Glutamatergic neuron (in vitro differentiated cells): ENCODE measurements around the gene THBD. TPM values are rescaled to one million over a fixed set of nuclear protein-coding genes. Genes with fewer than 3 reads are reported as not detected.

ENCODE experiments used
- DNase-seq: peaks from one replicate; pipeline ENCODE4 v3.0.0; 2022
- H3K27ac Mint-ChIP-seq: one replicate; pipeline ENCODE4 v1.8.0; 2020; ENCODE audit warnings: mild to moderate bottlenecking, mixed read lengths, inconsistent platforms; ENCODE audit not compliant: unreplicated experiment
- H3K27me3 Mint-ChIP-seq: one replicate; pipeline ENCODE4 v1.8.0; 2020; ENCODE audit warnings: mild to moderate bottlenecking, moderate library complexity, mixed read lengths, inconsistent platforms; ENCODE audit not compliant: unreplicated experiment
- H3K36me3 Mint-ChIP-seq: one replicate; pipeline ENCODE4 v1.8.0; 2020; ENCODE audit warnings: mild to moderate bottlenecking, mixed read lengths, inconsistent platforms; ENCODE audit not compliant: unreplicated experiment
- H3K4me1 Mint-ChIP-seq: one replicate; pipeline ENCODE4 v1.8.0; 2020; ENCODE audit warnings: mild to moderate bottlenecking, low read depth, mixed read lengths, inconsistent platforms; ENCODE audit not compliant: unreplicated experiment
- H3K4me3 Mint-ChIP-seq: one replicate; pipeline ENCODE4 v1.8.0; 2020; ENCODE audit warnings: mild to moderate bottlenecking, mixed read lengths, inconsistent platforms; ENCODE audit not compliant: unreplicated experiment
- H3K9me3 Mint-ChIP-seq: one replicate; pipeline ENCODE4 v1.8.0; 2020; ENCODE audit warnings: mild to moderate bottlenecking, moderate library complexity, mixed read lengths, inconsistent platforms; ENCODE audit not compliant: unreplicated experiment
- total RNA-seq: library from RNA; stranded (reverse); fragmentation: NEBNext Ultra II Directional; extraction: Animal tissue kit (Norgen Biotek cat#: 25700); gene quantifications from one replicate; pipeline ENCODE4 v1.2.1, GENCODE V29; 2021; ENCODE audit not compliant: unreplicated experiment
- TF ChIP-seq, protein P1 (sequence below): fragments of 200-600 bp; sonication (generic); IDR thresholded peaks from one replicate; pipeline ENCODE4 v1.5.0; 2021; ENCODE audit not compliant: partially characterized antibody, unreplicated experiment

The THBD gene
- total RNA-seq, 1 donor from 2014 or later: not detected

DNA sequence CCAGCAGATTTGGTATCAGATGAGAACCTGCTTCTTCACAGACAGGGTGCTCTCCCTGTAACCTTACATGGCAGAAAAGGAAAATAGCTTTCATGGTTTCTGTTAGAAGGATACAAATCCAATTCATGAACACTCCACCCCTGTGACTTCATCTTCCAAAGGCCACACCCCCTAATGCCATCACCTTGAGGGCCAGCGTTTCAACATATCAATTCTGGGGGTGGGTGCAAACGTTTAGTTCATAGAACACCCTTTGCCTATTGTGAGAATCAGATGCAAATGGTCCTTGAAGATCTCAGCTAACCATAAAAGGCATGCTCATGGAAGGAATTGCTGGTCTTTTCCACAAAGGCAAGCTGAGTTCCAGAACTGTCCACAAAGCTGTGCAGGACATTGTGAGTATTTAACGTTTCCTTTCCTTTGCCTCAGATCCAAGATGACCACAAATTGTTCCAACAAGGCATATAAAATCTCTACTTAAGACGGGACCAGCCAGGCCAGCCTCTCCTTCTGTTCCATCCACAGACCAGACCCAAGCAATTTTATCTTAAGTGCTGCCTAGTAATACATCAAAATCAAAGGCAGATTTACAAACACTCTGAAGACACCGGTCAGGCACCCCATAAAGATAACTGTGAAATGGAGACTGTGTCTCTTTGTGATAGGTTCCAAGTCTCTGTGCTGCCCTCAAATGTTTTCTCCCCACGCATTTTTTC lies 49.1 kb downstream of the THBD start:
- TF ChIP-seq, protein P1, sequence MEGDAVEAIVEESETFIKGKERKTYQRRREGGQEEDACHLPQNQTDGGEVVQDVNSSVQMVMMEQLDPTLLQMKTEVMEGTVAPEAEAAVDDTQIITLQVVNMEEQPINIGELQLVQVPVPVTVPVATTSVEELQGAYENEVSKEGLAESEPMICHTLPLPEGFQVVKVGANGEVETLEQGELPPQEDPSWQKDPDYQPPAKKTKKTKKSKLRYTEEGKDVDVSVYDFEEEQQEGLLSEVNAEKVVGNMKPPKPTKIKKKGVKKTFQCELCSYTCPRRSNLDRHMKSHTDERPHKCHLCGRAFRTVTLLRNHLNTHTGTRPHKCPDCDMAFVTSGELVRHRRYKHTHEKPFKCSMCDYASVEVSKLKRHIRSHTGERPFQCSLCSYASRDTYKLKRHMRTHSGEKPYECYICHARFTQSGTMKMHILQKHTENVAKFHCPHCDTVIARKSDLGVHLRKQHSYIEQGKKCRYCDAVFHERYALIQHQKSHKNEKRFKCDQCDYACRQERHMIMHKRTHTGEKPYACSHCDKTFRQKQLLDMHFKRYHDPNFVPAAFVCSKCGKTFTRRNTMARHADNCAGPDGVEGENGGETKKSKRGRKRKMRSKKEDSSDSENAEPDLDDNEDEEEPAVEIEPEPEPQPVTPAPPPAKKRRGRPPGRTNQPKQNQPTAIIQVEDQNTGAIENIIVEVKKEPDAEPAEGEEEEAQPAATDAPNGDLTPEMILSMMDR: no peak
- no peaks in the 10 kb centered on the region for H3K4me1 Mint-ChIP-seq
- H3K27me3 Mint-ChIP-seq: peaks cover 4% of the 10 kb centered on the region
- H3K36me3 Mint-ChIP-seq: no peaks in the 10 kb centered on the region
- no peak for DNase-seq
- no peak overlapping the region for H3K27ac Mint-ChIP-seq
- H3K9me3 Mint-ChIP-seq: no peaks in the 10 kb centered on the region
- H3K4me3 Mint-ChIP-seq: no peak overlapping the region

DNA sequence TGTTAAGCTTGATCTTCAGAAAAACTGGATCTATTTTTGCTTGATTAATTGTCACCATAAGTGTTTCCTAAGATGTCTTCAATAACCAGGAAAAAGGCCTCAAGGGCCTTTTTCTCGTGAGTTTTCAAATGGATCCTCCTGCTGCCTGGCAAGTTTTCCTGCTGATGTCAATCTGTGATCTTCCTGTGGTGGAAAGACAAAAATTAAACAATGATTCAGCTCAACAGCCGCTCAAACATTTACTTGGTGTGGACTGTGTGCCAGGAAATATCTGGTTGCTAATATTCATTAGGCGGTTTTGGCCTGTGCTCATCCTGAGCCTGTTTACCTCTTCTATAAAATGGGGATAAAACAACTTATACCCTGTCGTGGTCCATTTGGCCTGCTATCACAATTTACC lies 49.7 kb downstream of the THBD start:
- peaks cover 4% of the 10 kb centered on the region for H3K27me3 Mint-ChIP-seq
- H3K4me1 Mint-ChIP-seq: no peaks in the 10 kb centered on the region
- TF ChIP-seq, protein P1: no peak
- H3K27ac Mint-ChIP-seq: no peak overlapping the region
- H3K36me3 Mint-ChIP-seq: peaks cover 3% of the 10 kb centered on the region
- H3K9me3 Mint-ChIP-seq: no peaks in the 10 kb centered on the region
- no peak for DNase-seq
- no peak overlapping the region for H3K4me3 Mint-ChIP-seq

DNA sequence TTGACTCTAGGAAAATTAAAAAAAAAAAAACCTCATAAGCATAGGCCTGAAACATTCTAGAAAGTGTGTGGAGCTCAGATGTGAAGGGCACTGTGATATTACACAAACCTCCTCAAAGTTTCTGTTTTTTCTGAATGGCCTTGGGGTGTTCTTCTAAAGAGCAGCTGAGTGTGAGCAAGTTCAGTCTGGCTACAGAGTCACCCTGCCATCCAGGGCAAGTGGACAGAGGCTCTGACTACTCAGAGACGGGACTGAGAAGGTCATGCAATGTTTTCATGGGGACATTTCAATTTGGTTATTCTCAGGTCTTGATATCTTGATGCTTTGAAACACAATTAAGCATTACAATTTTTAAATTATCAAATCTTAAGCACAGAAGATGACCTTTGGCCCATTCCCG lies 51.0 kb downstream of the THBD start:
- Mint-ChIP-seq H3K27me3 (peaks cover 4% of the 10 kb centered on the region), H3K27ac (no peak overlapping the region), H3K9me3 (no peaks in the 10 kb centered on the region), H3K36me3 (peaks cover 9% of the 10 kb centered on the region), H3K4me3 (no peak overlapping the region), H3K4me1 (no peaks in the 10 kb centered on the region)
- DNase-seq: no peak
- TF ChIP-seq, protein P1: no peak

DNA sequence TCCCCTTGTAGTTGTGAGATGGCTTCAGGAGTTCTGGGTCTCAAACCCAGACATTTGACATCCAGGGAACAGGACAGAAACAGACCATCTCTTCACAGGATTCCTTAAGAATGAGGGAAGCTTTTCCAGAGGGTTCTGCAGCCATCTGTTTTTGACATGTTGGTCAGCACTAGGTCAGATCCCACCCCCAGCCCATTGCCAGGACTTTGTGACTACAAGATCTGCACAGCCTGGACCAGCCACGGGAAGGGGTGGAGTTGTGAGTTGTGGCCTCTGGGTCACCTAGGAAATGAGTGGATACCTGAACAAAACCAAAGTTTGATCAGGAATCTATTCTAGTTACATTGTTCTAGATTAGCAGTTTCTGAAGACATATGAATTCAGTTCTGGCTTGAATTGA lies 53.5 kb downstream of the THBD start:
- Mint-ChIP-seq H3K9me3 (no peaks in the 10 kb centered on the region), H3K4me3 (no peak overlapping the region), H3K27ac (no peak overlapping the region), H3K27me3 (no peaks in the 10 kb centered on the region), H3K4me1 (no peaks in the 10 kb centered on the region), H3K36me3 (peaks cover 9% of the 10 kb centered on the region)
- no peak for DNase-seq
- TF ChIP-seq, protein P1: no peak

Other genes starting within 250 kb of the THBD start
- gene SSTR4, start 14.4 kb downstream of the THBD start, total RNA-seq: not detected
- gene CD93, start 36.7 kb upstream of the THBD start, total RNA-seq: not detected